ENCODE measurements around the gene ADARB2. TPM values are rescaled to one million over a fixed set of nuclear protein-coding genes. Genes with fewer than 3 reads are reported as not detected.

The ADARB2 gene
- total and polyA plus RNA-seq, 10 of the 15 experiments (the other 5 are each of a cell fraction or from before 2014, with no cell fraction given), result 0.02 to 4.1 (median 0.76) TPM

- SMC1A ChIA-PET (ENCODE audit: uncharacterized antibody, unreplicated experiment), result no interaction called here
These were observed 229.9 kb downstream of the ADARB2 start for GRCh38 chr10:1507436-1507835.

More at GRCh38 chr10:1507436-1507835, 229.9 kb downstream of the ADARB2 start:
- DNase-seq (ENCODE audit: low read depth, low spot score), result no peak
- no peak for FAIRE-seq
- no peak overlapping the region for H3K9ac ChIP-seq (ENCODE audit: control insufficient read depth, insufficient read depth, low read length)
- no TSS peak for BruUV-seq (replicated peaks)
- TF ChIP-seq, protein P1, sequence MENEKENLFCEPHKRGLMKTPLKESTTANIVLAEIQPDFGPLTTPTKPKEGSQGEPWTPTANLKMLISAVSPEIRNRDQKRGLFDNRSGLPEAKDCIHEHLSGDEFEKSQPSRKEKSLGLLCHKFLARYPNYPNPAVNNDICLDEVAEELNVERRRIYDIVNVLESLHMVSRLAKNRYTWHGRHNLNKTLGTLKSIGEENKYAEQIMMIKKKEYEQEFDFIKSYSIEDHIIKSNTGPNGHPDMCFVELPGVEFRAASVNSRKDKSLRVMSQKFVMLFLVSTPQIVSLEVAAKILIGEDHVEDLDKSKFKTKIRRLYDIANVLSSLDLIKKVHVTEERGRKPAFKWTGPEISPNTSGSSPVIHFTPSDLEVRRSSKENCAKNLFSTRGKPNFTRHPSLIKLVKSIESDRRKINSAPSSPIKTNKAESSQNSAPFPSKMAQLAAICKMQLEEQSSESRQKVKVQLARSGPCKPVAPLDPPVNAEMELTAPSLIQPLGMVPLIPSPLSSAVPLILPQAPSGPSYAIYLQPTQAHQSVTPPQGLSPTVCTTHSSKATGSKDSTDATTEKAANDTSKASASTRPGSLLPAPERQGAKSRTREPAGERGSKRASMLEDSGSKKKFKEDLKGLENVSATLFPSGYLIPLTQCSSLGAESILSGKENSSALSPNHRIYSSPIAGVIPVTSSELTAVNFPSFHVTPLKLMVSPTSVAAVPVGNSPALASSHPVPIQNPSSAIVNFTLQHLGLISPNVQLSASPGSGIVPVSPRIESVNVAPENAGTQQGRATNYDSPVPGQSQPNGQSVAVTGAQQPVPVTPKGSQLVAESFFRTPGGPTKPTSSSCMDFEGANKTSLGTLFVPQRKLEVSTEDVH (IDR thresholded peaks at IDR 0.05; ENCODE audit: low read depth, partially characterized antibody), result no peak
- TF ChIP-seq GATAD2B (conservative IDR thresholded peaks at IDR 0.05; ENCODE audit: low read depth) (no peak), ESRRA (IDR thresholded peaks at IDR 0.05; ENCODE audit: low read length) (no peak), MYC (IDR thresholded peaks at IDR 0.05; ENCODE audit: insufficient read depth, insufficient read length, insufficient replicate concordance, low read length, severe bottlenecking) (no peak), SREBF2 (IDR thresholded peaks at IDR 0.05; ENCODE audit: low read length) (no peak)
- TF ChIP-seq, protein P2, sequence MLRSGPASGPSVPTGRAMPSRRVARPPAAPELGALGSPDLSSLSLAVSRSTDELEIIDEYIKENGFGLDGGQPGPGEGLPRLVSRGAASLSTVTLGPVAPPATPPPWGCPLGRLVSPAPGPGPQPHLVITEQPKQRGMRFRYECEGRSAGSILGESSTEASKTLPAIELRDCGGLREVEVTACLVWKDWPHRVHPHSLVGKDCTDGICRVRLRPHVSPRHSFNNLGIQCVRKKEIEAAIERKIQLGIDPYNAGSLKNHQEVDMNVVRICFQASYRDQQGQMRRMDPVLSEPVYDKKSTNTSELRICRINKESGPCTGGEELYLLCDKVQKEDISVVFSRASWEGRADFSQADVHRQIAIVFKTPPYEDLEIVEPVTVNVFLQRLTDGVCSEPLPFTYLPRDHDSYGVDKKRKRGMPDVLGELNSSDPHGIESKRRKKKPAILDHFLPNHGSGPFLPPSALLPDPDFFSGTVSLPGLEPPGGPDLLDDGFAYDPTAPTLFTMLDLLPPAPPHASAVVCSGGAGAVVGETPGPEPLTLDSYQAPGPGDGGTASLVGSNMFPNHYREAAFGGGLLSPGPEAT (IDR thresholded peaks at IDR 0.05; ENCODE audit: low read depth), result no peak
- TF ChIP-seq, protein P3, sequence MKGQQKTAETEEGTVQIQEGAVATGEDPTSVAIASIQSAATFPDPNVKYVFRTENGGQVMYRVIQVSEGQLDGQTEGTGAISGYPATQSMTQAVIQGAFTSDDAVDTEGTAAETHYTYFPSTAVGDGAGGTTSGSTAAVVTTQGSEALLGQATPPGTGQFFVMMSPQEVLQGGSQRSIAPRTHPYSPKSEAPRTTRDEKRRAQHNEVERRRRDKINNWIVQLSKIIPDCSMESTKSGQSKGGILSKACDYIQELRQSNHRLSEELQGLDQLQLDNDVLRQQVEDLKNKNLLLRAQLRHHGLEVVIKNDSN (IDR thresholded peaks at IDR 0.05; ENCODE audit: borderline replicate concordance, extremely low read length, insufficient read depth, low read depth, low read length), result no peak
- no peaks in the 10 kb centered on the region; the same call in 2 of the 3 replicates for H3K9me3 ChIP-seq (replicated peaks; ENCODE audit: control insufficient read depth, insufficient read depth, low read length)
- no peaks in the 10 kb centered on the region for H3K4me1 ChIP-seq (ENCODE audit: control insufficient read depth, insufficient read depth, low read length)
- RAD21 ChIA-PET (ENCODE audit: unreplicated experiment), result no interaction called here
- H3K4me2 ChIP-seq (ENCODE audit: control insufficient read depth, insufficient read depth), result no peak overlapping the region
- no peak overlapping the region for H3K4me3 ChIP-seq
- no peak for ATAC-seq
- POLR2A ChIA-PET, result no interaction called here
- no peaks in the 10 kb centered on the region for H4K20me1 ChIP-seq (ENCODE audit: control insufficient read depth, insufficient read depth)
- no peaks in the 10 kb centered on the region for H3K79me2 ChIP-seq (ENCODE audit: control insufficient read depth, insufficient read depth, low read length)
- no peak overlapping the region for H3K27ac ChIP-seq (ENCODE audit: control insufficient read depth, insufficient read depth)
- intact Hi-C loops (cut with micrococcal nuclease; ENCODE audit: unreplicated experiment) (no loop called here), in situ Hi-C loops (cut with MboI) (no loop called here)
- no peak overlapping the region for H2AFZ ChIP-seq (ENCODE audit: control insufficient read depth, low read depth, low read length)
- no peaks in the 10 kb centered on the region for H3K36me3 ChIP-seq (ENCODE audit: control insufficient read depth in 2 of 2, insufficient read depth in 2 of 2, low read length in 1 of 2)
- CTCF ChIA-PET, result interaction anchor here (0.6 kb wide), 1 partner anchor 436 kb away, joined by 3 read pairs; no protein-coding TSS in a partner anchor
- 37% methylated on average over 15 of the region's 15 CpGs for WGBS (ENCODE audit: insufficient coverage, insufficient replicate concordance, low lambda C conversion rate, missing lambda C conversion rate)
- H3K27me3 ChIP-seq (replicated peaks in 1 of 2; ENCODE audit: control insufficient read depth in 2 of 2, insufficient read depth in 2 of 2, low read length in 1 of 2), result no peaks in the 10 kb centered on the region

Measured in GM12878 (cell line).